Kidney epithelial cell (primary cell): ENCODE results near the gene NEDD9. TPM values are rescaled to one million over a fixed set of nuclear protein-coding genes. Genes with fewer than 3 reads are reported as not detected.

ENCODE experiments used
- DNase-seq: peaks from one replicate; pipeline ENCODE4 v3.0.0-alpha.2; 2010; ENCODE audit warnings: low read depth
- H3K27me3 ChIP-seq: 2 replicates; pipeline ENCODE4 v1.6.0; 2011; ENCODE audit warnings: low read length; ENCODE audit not compliant: control insufficient read depth, insufficient read depth
- H3K36me3 ChIP-seq: 2 replicates; pipeline ENCODE4 v1.5.1; 2011; ENCODE audit warnings: low read length; ENCODE audit not compliant: control insufficient read depth, insufficient read depth
- H3K4me3 ChIP-seq: 2 replicates; pipeline ENCODE4 v1.5.1; 2011; ENCODE audit warnings: low read depth, mild to moderate bottlenecking, control low read depth, low read length
- CTCF ChIP-seq: IDR thresholded peaks from 2 replicates; pipeline ENCODE4 v1.5.1; 2011; ENCODE audit warnings: mild to moderate bottlenecking, moderate library complexity, low read length, control low read depth, inconsistent platforms; ENCODE audit not compliant: insufficient read depth, poor library complexity, severe bottlenecking
- total RNA-seq: library from RNA; depleted of rRNA; stranded (reverse); fragments of >200 nt; gene quantifications from 2 replicates; pipeline ENCODE4 v1.2.3, GENCODE V29; 2015

The NEDD9 gene
- total RNA-seq, 1 donor from 2014 or later, result 48.3 TPM

- H3K27me3 ChIP-seq, result no peaks in the 10 kb centered on the region
- no peak overlapping the region for H3K4me3 ChIP-seq
- DNase-seq, result no peak
- no peak for TF ChIP-seq CTCF
- no peaks in the 10 kb centered on the region for H3K36me3 ChIP-seq
Measured at GRCh38 chr6:11265932-11266331, 33.5 kb upstream of the NEDD9 start.

GRCh38 chr6:11264100-11264499 is 31.6 kb upstream of the NEDD9 start:
- Histone ChIP-seq H3K36me3 (no peaks in the 10 kb centered on the region), H3K27me3 (no peaks in the 10 kb centered on the region), H3K4me3 (no peak overlapping the region)
- no peak for DNase-seq
- no peak for TF ChIP-seq CTCF

- Histone ChIP-seq H3K4me3 (no peak overlapping the region), H3K36me3 (no peaks in the 10 kb centered on the region), H3K27me3 (no peaks in the 10 kb centered on the region)
- no peak for TF ChIP-seq CTCF
- DNase-seq, result peak; percentile 69
Measured at GRCh38 chr6:11263291-11263775, 30.9 kb upstream of the NEDD9 start.

GRCh38 chr6:11262242-11262641 is 29.8 kb upstream of the NEDD9 start:
- H3K4me3 ChIP-seq, result no peak overlapping the region
- no peak for DNase-seq

GRCh38 chr6:11260249-11261038 is 28.0 kb upstream of the NEDD9 start:
- Histone ChIP-seq H3K27me3 (no peaks in the 10 kb centered on the region), H3K4me3 (no peak overlapping the region), H3K36me3 (no peaks in the 10 kb centered on the region)
- no peak for DNase-seq
- TF ChIP-seq CTCF, result no peak

More at GRCh38 chr6:11262242-11262641, 29.8 kb upstream of the NEDD9 start:
- Histone ChIP-seq H3K36me3 (no peaks in the 10 kb centered on the region), H3K27me3 (no peaks in the 10 kb centered on the region)
- no peak for TF ChIP-seq CTCF
